NCI-H2171 (cell line): ENCODE results near the gene OR9I1.

ENCODE experiments used
- DNase-seq: peaks from one replicate; lab custom pipeline; 2025; lab: John Stamatoyannopoulos, UW

OR9I1 gene, protein sequence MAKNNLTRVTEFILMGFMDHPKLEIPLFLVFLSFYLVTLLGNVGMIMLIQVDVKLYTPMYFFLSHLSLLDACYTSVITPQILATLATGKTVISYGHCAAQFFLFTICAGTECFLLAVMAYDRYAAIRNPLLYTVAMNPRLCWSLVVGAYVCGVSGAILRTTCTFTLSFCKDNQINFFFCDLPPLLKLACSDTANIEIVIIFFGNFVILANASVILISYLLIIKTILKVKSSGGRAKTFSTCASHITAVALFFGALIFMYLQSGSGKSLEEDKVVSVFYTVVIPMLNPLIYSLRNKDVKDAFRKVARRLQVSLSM

GRCh38 chr11:58125469-58125868, at the start of gene OR9I1:
OR9I1 (minus strand) TSS chr11:58125530; CDS start chr11:58119444, 6,086 bp downstream.
- no peak for DNase-seq

- no peak for DNase-seq
These were observed 40.3 kb upstream of the OR9I1 start for GRCh38 chr11:58165504-58166106.

GRCh38 chr11:58164990-58165389, 39.7 kb upstream of the OR9I1 start:
- DNase-seq = no peak

GRCh38 chr11:58164389-58164788, 39.1 kb upstream of the OR9I1 start:
- DNase-seq = no peak

DNA sequence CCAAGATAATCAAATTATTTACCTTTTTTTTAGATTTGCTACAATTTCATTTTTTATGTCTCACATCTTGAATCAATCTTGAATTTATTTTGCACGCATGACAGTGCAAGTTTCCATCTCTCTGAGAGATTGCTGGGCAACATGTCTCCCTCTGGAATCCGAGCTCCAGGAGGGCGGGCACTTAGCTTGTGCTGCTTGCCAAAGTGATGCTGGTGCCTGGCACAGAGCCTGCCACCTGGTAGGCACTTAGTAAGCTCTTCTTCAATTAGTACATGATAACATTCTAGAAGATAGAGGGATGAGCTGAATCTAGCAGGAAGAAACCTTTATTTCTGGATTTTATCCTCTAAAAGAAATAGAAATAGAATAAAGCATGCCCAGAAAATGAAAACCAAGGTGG, 27.5 kb upstream of the OR9I1 start:
- DNase-seq = no peak

GRCh38 chr11:58142761-58143160, 17.4 kb upstream of the OR9I1 start:
- DNase-seq = no peak

GRCh38 chr11:58135171-58135570, 9.8 kb upstream of the OR9I1 start:
- no peak for DNase-seq

DNA sequence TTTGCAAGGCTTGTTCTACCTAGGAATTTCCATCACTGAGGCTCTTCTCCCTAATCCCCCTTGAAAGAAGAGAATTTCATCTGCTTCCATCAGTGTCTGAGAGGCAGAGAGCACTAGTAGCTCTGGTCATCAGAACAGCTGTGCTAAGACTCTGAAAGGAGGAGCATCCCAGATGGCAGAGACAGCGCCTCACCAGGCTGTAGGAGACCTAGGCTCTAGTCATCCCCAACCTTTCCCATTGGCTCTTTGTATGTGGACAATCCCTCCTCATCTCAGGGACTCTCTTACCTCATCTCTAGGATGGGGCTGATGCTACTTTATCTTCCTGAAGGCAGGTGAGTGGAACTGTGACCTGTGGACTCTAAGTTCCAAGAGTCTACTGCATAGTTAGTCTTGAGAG, 8.8 kb upstream of the OR9I1 start:
- no peak for DNase-seq

- no peak for DNase-seq
These were observed 8.2 kb upstream of the OR9I1 start for GRCh38 chr11:58133309-58134076.

GRCh38 chr11:58127350-58127749, 2.0 kb upstream of the OR9I1 start:
- DNase-seq = no peak

- DNase-seq = no peak
These were observed 4.2 kb downstream of the OR9I1 start for GRCh38 chr11:58121096-58121495.

DNA sequence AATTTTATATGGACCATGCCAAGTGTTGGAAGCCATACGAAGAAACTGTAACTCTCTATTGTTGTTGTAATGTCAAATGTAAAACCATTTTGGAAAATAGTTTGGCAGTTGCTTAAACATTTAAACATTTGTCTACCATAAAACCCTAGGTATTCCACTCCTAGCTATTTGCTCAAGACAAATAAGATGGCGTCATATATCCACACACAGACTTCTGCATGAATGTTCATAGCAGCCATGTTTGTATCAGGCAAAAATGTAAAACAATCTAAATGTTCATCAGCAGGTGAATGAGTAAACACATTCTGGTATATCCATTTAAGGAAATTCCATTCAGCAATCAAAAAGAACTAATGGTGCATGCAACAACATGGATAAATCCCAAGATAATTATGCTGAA, 27.9 kb downstream of the OR9I1 start:
- no peak for DNase-seq

- DNase-seq = no peak
These were observed 38.8 kb downstream of the OR9I1 start for GRCh38 chr11:58086528-58086927.

DNA sequence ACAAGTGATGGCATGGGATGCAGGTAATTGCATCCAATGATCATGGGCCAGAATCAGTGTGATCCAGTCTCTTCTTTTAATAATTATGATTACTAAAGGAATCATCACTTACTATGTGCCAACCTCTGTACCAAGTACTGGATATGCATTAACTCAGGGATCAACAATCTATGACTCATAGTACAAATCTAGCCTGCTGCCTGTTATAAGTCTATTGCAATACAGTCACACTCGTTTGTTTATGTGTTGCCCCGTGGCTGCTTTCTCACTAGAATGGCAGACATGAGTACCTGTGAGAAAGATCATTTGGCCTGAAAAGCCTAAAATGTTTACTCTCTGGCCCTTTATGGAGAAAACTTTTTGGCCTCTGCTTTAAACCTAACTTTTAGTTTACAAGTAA, 49.5 kb downstream of the OR9I1 start:
- no peak for DNase-seq

DNA sequence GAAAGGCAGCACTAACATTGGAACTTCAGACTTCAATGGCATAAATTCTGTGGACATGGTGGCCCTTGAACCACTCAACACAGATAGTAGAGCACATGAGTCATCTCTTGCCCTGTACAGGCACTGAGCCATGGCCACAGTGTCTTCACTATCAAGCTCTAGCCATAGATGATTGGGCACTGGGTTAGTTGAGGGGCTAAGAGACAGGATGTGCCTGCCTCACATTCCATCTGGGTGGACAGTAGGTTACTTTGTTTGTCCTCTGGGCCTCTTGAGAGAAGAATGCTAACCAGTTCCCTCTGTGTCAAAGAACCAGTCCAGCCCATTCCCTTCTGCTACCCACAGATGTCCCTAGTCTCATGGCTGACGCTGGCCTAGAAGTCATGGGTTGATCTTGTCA, 54.7 kb downstream of the OR9I1 start:
- DNase-seq = no peak

DNA sequence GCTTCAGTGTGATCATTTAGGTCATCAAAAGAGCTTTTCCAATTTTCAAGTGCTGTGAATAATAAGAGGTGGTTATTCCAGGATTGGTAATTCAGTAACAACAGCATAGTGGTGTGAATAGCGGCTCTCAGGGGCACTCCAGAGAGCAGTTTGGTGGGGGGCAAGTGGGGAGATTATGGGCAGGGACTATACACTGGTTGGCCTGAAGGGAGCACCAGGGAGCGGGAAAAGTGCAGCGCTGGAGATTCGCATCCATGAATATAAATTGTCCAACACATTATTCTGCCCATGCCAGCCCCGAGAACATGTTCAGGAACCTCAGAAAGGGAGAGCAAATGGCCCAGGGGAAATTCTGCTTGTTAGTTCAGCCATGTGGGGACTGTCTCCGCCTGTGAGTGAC, 56.7 kb downstream of the OR9I1 start:
- no peak for DNase-seq

DNA sequence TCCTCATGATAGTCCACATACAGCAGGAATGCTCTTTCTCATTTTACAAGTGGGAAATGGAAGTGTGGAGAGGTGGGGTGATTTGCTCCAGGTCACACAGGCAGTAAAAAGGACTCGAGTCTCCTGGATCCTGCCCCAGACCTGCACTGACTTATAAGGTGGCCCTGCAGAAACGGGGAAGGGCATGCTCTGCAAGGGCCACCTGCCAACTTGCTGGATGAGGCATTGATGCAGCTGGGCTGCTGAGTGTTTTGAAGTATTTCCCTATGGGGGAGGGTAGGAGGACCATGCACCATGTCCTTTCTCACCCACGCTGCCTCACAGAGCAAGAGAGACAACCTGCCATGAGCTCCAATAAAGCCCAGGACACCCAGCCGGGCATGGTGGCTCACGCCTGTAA, 57.6 kb downstream of the OR9I1 start:
- DNase-seq = no peak
